WTC11 (cell line): ENCODE measurements around the gene DPYSL3. TPM values are rescaled to one million over a fixed set of nuclear protein-coding genes. Genes with fewer than 3 reads are reported as not detected.

Source experiments
- ATAC-seq: fragments of 200-7000 bp; cut with Tn5 transposase; 2 replicates; pipeline ENCODE4 v1.10.0; 2021; ENCODE audit warnings: mild to moderate bottlenecking, moderate library complexity
- Bru-seq: library from RNA; stranded (reverse); fragments of 400-500 nt; gene quantifications from one replicate; lab custom pipeline; 2021; lab: Mats Ljungman, UMichigan
- CTCF ChIA-PET: fragments of 300-600 bp; sonication (Branson Sonifier 250); formaldehyde crosslinking; loops from one replicate; lab custom pipeline; 2021; ENCODE audit warnings: antibody characterized with exemption; lab: Charles Lee
- POLR2A ChIA-PET: fragments of 350-600 bp; sonication (Branson Sonifier 250); formaldehyde crosslinking; loops from one replicate; lab custom pipeline; 2021; ENCODE audit warnings: antibody characterized with exemption; lab: Charles Lee
- DNase-seq: peaks from one replicate; pipeline ENCODE4 v3.0.0; 2021; ENCODE audit warnings: low spot score
- H3K27ac Mint-ChIP-seq: 2 replicates; pipeline ENCODE4 v1.8.0; 2021; ENCODE audit warnings: mixed read lengths
- H3K27me3 Mint-ChIP-seq: 2 replicates; pipeline ENCODE4 v1.8.0; 2021; ENCODE audit warnings: low read depth, mild to moderate bottlenecking, moderate library complexity, mixed read lengths
- H3K36me3 Mint-ChIP-seq: 2 replicates; pipeline ENCODE4 v1.8.0; 2021; ENCODE audit warnings: mixed read lengths
- H3K4me1 Mint-ChIP-seq: 2 replicates; pipeline ENCODE4 v1.8.0; 2022; ENCODE audit warnings: mixed read lengths
- H3K4me3 Mint-ChIP-seq: 2 replicates; pipeline ENCODE4 v1.8.0; 2021; ENCODE audit warnings: mild to moderate bottlenecking, moderate library complexity, mixed read lengths
- H3K9me3 Mint-ChIP-seq: 2 replicates; pipeline ENCODE4 v1.8.0; 2021; ENCODE audit warnings: mixed read lengths
- ATF1 ChIP-seq: sonication (generic); formaldehyde crosslinking; IDR thresholded peaks from 2 replicates; pipeline ENCODE4 v1.8.1; 2023; ENCODE audit warnings: mild to moderate bottlenecking, moderate library complexity, missing genetic modification reagents
- ATF3 ChIP-seq: sonication (generic); formaldehyde crosslinking; conservative IDR thresholded peaks from 2 replicates; pipeline ENCODE4 v1.8.1; 2022; ENCODE audit warnings: mild to moderate bottlenecking, missing genetic modification reagents
- CBFB ChIP-seq: sonication (generic); formaldehyde crosslinking; IDR thresholded peaks from 2 replicates; pipeline ENCODE4 v1.8.1; 2022; ENCODE audit warnings: mild to moderate bottlenecking, low read depth, missing genetic modification reagents
- CREM ChIP-seq: sonication (generic); formaldehyde crosslinking; IDR thresholded peaks from 2 replicates; pipeline ENCODE4 v1.8.1; 2022; ENCODE audit warnings: mild to moderate bottlenecking, missing genetic modification reagents, moderate library complexity
- ELF4 ChIP-seq: sonication (generic); formaldehyde crosslinking; IDR thresholded peaks from 2 replicates; pipeline ENCODE4 v1.8.1; 2022; ENCODE audit warnings: low read depth, mild to moderate bottlenecking, moderate library complexity, missing genetic modification reagents
- ETV6 ChIP-seq: sonication (generic); formaldehyde crosslinking; IDR thresholded peaks from 2 replicates; pipeline ENCODE4 v1.8.1; 2022; ENCODE audit warnings: mild to moderate bottlenecking, missing genetic modification reagents
- FOXJ3 ChIP-seq: sonication (generic); formaldehyde crosslinking; IDR thresholded peaks from 2 replicates; pipeline ENCODE4 v1.9.0; 2021; ENCODE audit warnings: missing genetic modification reagents, mild to moderate bottlenecking, borderline replicate concordance
- FOXK1 ChIP-seq: sonication (generic); formaldehyde crosslinking; IDR thresholded peaks from 2 replicates; pipeline ENCODE4 v1.8.0; 2022; ENCODE audit warnings: mild to moderate bottlenecking, moderate library complexity, missing genetic modification reagents
- FOXP4 ChIP-seq: sonication (generic); formaldehyde crosslinking; IDR thresholded peaks from 2 replicates; pipeline ENCODE4 v1.8.0; 2022; ENCODE audit warnings: mild to moderate bottlenecking, missing genetic modification reagents
- HMGA2 ChIP-seq: fragments of 250-450 bp; sonication (Bioruptor Pico); IDR thresholded peaks from 2 replicates; pipeline ENCODE4 v1.4.0; 2021; ENCODE audit warnings: mild to moderate bottlenecking, moderate library complexity
- IRF2 ChIP-seq: sonication (generic); formaldehyde crosslinking; IDR thresholded peaks from 2 replicates; pipeline ENCODE4 v1.8.0; 2022; ENCODE audit warnings: low read depth, missing genetic modification reagents, borderline replicate concordance
- KAT7 ChIP-seq: sonication (generic); formaldehyde crosslinking; IDR thresholded peaks from 2 replicates; pipeline ENCODE4 v1.8.1; 2023; ENCODE audit warnings: missing genetic modification reagents, mild to moderate bottlenecking, borderline replicate concordance
- NFATC4 ChIP-seq: fragments of 250-450 bp; sonication (Bioruptor Pico); IDR thresholded peaks from 2 replicates; pipeline ENCODE4 v1.9.0; 2021; ENCODE audit warnings: mild to moderate bottlenecking
- NFE2L1 ChIP-seq: sonication (generic); formaldehyde crosslinking; IDR thresholded peaks from 2 replicates; pipeline ENCODE4 v1.8.1; 2023; ENCODE audit warnings: missing genetic modification reagents
- RELA ChIP-seq: sonication (generic); formaldehyde crosslinking; IDR thresholded peaks from 2 replicates; pipeline ENCODE4 v1.8.1; 2022; ENCODE audit warnings: missing genetic modification reagents, mild to moderate bottlenecking, borderline replicate concordance
- SOX15 ChIP-seq: fragments of 250-450 bp; sonication (Bioruptor Pico); IDR thresholded peaks from 2 replicates; pipeline ENCODE4 v1.9.0; 2021; ENCODE audit warnings: mild to moderate bottlenecking
- USF1 ChIP-seq: sonication (generic); formaldehyde crosslinking; IDR thresholded peaks from 2 replicates; pipeline ENCODE4 v1.8.0; 2022; ENCODE audit warnings: mild to moderate bottlenecking, missing genetic modification reagents
- ZBTB21 ChIP-seq: sonication (generic); formaldehyde crosslinking; IDR thresholded peaks from 2 replicates; pipeline ENCODE4 v1.8.1; 2023; ENCODE audit warnings: mild to moderate bottlenecking, missing genetic modification reagents, borderline replicate concordance
- ZBTB43 ChIP-seq: sonication (generic); formaldehyde crosslinking; IDR thresholded peaks from 2 replicates; pipeline ENCODE4 v1.8.1; 2023; ENCODE audit warnings: mild to moderate bottlenecking, missing genetic modification reagents
- ZNF281 ChIP-seq: sonication (generic); formaldehyde crosslinking; IDR thresholded peaks from 2 replicates; pipeline ENCODE4 v1.8.0; 2023; ENCODE audit warnings: mild to moderate bottlenecking, missing genetic modification reagents
- ZNF317 ChIP-seq: sonication (generic); formaldehyde crosslinking; IDR thresholded peaks from 2 replicates; pipeline ENCODE4 v1.8.1; 2023; ENCODE audit warnings: low read depth, mild to moderate bottlenecking, moderate library complexity, missing genetic modification reagents, borderline replicate concordance
- ZSCAN18 ChIP-seq: fragments of 250-450 bp; sonication (Bioruptor Pico); IDR thresholded peaks from 2 replicates; pipeline ENCODE4 v2.1.2; 2022; ENCODE audit warnings: mild to moderate bottlenecking, moderate library complexity
- long read RNA-seq, 3 experiments: library from RNA in 1 of 3; library from capped mRNA in 1 of 3; library from polyadenylated mRNA in 1 of 3; unstranded in 2 of 3; stranded (forward) in 1 of 3; transcript quantifications; one replicate each; pipeline ENCODE4 v2.0.0, GENCODE V29; 2021
- total RNA-seq: library from RNA; stranded (reverse); gene quantifications from 3 replicates; pipeline ENCODE4 v1.2.3, GENCODE V29; 2021

Gene DPYSL3
- 329 to 358 TPM (median 338 TPM) in 3 replicates for total RNA-seq
- Bru-seq, nascent RNA = percentile 95 among the genes with signal in this experiment
- long read RNA-seq, experiment 1, full-length matches to known transcripts = 610 of 1,186 reads
- long read RNA-seq, experiment 1, partial matches to known transcripts = 479 of 1,186 reads
- long read RNA-seq, experiment 1, other reads (novel, unspliced or antisense) = 97 of 1,186 reads
- long read RNA-seq, experiment 2, full-length matches to known transcripts = 124 of 595 reads
- long read RNA-seq, experiment 2, partial matches to known transcripts = 92 of 595 reads
- long read RNA-seq, experiment 2, other reads (novel, unspliced or antisense) = 379 of 595 reads
- long read RNA-seq, experiment 3, full-length matches to known transcripts = 28 of 53 reads
- long read RNA-seq, experiment 3, partial matches to known transcripts = 20 of 53 reads
- long read RNA-seq, experiment 3, other reads (novel, unspliced or antisense) = 5 of 53 reads

- H3K27ac Mint-ChIP-seq = no peak within 1 kb of the TSS
- H3K4me3 Mint-ChIP-seq = peak within 1 kb of the TSS; percentile 69
- DNase-seq (peak; percentile 85), ATAC-seq (peak; percentile 96)
- ChIA-PET CTCF (interaction anchor here (0.7 to 3.4 kb wide), 7 partner anchors 12 to 67 kb away, joined by 3 to 30 read pairs (median 7); no protein-coding TSS in a partner anchor), POLR2A (interaction anchor here (0.5 kb wide), 1 partner anchor 55 kb away, joined by 4 read pairs; no protein-coding TSS in a partner anchor)
- H3K36me3 Mint-ChIP-seq = peaks cover 6% of the 10 kb centered on the region
- H3K4me1 Mint-ChIP-seq = peaks cover 27% of the 10 kb centered on the region
- H3K9me3 Mint-ChIP-seq = peaks cover 9% of the 10 kb centered on the region
- peaks cover 20% of the 10 kb centered on the region for H3K27me3 Mint-ChIP-seq
- peak; percentile 79 for TF ChIP-seq ZBTB21 (CRISPR knock-in tag)
- peak; percentile 83 for TF ChIP-seq NFE2L1 (CRISPR knock-in tag)
- TF ChIP-seq ATF1 (CRISPR knock-in tag) = peak; percentile 86; the same call in 1 of the 2 replicates
- no peak for TF ChIP-seq NFATC4
- no peak for TF ChIP-seq ZSCAN18 (CRISPR knock-in tag)
- peak; percentile 89; the same call in 1 of the 2 replicates for TF ChIP-seq ETV6
- TF ChIP-seq USF1 = 0 out of 2 replicates have a peak, but pooled peaks have one; percentile 39
- TF ChIP-seq ZNF317 (CRISPR knock-in tag) = no peak
- TF ChIP-seq ELF4 (CRISPR knock-in tag) = peak; percentile 70; the same call in 1 of the 2 replicates
- peak; percentile 75 for TF ChIP-seq CREM (CRISPR knock-in tag)
- peak; percentile 92 for TF ChIP-seq ZBTB43 (CRISPR knock-in tag)
- peak; percentile 47 for TF ChIP-seq FOXP4 (CRISPR knock-in tag)
- TF ChIP-seq ZNF281 (CRISPR knock-in tag) = peak; percentile 79
- peak; percentile 95 for TF ChIP-seq CBFB
- TF ChIP-seq ATF3 = no peak
- TF ChIP-seq FOXJ3 (CRISPR knock-in tag) = no peak
- no peak for TF ChIP-seq HMGA2
- TF ChIP-seq SOX15 = no peak
- no peak for TF ChIP-seq IRF2
- TF ChIP-seq RELA (CRISPR knock-in tag) = no peak
- TF ChIP-seq KAT7 (CRISPR knock-in tag) = 0 out of 2 replicates have a peak, but pooled peaks have one; percentile 87
- peak; percentile 73 for TF ChIP-seq FOXK1 (CRISPR knock-in tag)
These were observed at the start of gene DPYSL3 for GRCh38 chr5:147509710-147510651. DPYSL3 (minus strand) TSS chr5:147510068; CDS start chr5:147509858, 210 bp downstream.
